Head of caudate nucleus (tissue), 42 donors: ENCODE results near the gene AGBL1.
"Not testable (repeated sequence)": the region's sequence is repeated elsewhere in the genome, so short reads cannot be mapped to it uniquely, and the experiment has no call there.

Source experiments
- DNase-seq, 42 donors: peaks; one replicate each; pipeline versions ENCODE4 v3.0.0 to v3.0.0-alpha.2; 2020 to 2021; ENCODE audit warnings: mixed read lengths in 7 of 42
- intact Hi-C: fragments of 100-400 bp; cut with DNase I; formaldehyde crosslinking; loops from one replicate; pipeline ENCODE4 v1.15.0; 2022

The AGBL1 gene

DNA sequence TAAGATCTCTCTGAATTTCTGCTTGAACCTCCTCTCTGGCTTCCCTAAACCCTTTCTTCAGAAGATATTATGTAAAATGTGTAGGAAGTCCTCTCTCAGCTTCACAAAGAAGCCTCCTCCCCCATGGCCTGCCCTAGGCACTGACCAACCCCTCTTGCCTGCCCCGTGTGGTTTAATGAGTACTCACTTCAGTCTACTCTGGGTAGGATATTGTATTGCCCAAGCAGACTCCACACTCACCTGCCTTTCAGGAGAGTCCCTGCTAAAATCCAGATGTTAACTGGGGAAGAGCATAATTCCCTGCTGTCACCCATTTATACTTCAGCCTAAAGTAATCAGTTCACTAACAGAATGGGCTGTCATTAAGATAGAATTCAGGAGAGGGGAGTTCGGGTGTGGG is 2.6 kb upstream of the AGBL1 start:
- intact Hi-C loops: no loop called here
- DNase-seq: no peak

DNA sequence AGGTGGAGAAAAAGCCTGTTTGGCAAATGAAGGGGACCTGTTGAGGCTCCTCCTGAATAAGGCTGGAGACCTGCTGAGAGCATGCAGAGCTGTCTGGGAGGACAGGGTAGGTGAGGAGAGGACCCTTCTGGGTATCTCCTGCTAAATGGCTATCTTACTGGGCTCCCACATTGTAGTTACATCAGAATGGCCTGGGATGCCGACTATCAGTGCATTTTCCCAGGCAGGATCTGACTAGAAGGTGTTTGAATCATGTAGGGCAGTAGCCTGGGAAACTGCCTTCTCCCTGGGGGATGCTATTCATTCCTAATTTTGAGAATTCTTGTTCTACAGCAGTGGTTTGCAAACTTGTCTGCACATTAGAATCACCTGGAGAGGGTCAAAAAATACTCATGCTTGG is 631 bp downstream of the AGBL1 start:
- intact Hi-C loops: no loop called here
- no peak for DNase-seq

DNA sequence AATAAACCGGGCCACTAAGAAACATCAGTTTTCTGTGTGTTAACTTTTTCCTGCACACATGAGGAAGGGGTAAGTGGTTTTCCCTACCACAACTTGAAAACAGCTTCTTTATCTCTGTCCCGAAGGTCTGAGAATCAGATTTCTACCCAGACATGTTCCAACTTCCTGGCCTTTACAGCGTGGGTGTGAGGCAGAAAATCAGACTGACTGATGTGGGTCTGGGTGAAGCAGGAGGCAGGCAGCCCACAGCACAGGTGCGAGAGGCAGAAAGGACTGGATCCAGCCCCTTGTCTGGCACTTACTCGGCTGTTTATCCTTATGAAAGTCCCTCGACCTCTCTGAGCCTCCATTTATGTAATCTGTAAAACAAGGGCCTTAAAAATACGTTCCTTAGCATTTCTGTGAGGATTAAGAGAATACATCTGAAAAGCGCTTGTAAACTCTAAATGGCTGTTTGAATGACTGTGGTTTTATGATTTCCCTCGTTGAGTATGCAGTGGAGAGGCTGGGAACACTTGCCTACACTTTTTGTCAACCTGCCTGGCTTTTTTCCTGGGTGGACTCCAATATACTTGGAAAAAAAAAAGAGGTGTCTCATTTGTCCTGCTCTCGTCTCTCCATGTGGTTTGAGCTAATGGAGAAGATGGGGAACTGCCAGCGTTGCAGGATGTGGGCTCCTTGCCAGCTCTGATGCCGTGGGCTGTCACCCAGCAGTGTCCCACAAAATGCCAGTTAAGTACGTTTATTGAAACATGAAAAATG is 3.1 kb downstream of the AGBL1 start:
- DNase-seq: peak in 11 of 42 donors; percentile 17 to 59 (median 31)
- intact Hi-C loops: no loop called here

DNA sequence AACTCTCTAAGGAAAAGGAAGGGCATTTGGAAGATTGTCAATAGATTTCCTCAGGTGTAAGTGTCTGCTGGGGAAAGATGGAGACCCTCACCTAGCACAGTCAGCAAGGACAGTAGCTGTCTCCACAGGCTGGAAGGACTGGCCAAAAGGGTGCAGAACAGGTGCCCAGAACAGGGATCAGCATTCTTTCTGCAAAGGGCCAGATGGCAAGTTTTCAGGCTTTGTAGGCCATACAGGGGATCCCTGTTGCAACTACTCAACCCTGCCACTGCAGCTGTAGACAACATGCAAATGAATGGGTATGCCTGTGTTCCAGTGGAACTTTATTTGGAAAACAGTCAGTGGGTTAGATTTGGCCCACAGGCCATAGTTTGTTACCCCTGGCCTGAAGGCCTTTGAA is 8.1 kb downstream of the AGBL1 start:
- intact Hi-C loops: no loop called here
- no peak for DNase-seq

DNA sequence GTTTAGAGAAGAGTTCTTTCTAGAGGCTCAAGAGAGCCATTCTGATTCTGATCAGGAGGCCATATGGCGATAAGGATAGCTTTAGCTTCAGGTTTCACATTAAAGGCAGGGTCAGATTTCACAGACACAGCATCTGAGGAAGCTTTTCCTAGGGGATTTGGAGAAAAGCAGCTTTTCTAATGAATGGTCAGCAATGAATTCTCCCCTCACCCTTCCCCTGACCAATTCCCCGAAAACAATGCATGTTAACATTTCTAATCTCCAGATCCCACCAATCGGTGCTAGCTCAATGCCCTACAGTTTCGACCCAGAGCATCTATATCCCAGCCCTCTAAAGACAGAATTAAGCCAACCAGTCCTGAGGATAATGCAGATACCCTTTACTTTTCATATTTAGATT is 9.8 kb downstream of the AGBL1 start:
- intact Hi-C loops: no loop called here

DNA sequence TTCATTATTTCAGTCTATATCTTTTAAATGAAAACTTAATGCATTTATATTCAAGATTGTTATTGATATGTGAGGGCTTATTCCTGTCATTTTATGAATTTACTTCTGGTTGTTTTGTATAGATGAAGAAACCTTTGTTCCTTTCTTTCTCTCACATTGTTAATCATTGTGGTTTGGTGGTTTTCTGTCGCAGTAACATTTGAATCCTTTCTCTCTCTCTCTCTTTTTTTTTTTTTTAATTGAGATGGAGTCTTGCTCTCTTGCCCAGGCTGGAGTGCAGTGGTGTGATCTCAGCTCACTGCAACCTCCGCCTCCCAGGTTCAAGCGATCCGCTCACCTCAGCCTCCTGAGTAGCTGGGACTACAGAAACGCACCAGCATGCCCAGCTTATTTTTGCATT is 22.1 kb downstream of the AGBL1 start:
- intact Hi-C loops: no loop called here
- DNase-seq: no peak

More for the DNA sequence above, 9.8 kb downstream of the AGBL1 start:
- DNase-seq: no peak

DNA sequence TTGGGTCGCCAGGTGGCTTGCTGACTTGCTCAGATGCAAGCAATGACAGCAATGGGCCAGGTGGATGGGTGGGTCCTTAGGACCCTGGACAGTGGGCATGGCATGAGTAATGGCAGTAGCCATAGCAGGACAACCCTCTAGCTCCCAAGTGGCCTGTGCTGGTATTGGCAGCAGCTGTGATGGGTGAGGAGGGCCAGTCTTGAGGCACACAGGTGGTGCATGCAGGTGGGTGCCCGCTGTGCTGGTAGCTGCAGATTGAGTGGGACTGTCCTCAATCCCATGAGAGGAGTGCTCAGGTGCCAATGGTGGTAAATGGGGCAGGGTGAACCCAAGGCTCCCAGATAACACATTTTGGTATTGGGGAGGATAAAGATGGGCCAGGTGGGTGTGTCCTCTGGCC is 24.2 kb downstream of the AGBL1 start:
- no peak for DNase-seq
- intact Hi-C loops: no loop called here

DNA sequence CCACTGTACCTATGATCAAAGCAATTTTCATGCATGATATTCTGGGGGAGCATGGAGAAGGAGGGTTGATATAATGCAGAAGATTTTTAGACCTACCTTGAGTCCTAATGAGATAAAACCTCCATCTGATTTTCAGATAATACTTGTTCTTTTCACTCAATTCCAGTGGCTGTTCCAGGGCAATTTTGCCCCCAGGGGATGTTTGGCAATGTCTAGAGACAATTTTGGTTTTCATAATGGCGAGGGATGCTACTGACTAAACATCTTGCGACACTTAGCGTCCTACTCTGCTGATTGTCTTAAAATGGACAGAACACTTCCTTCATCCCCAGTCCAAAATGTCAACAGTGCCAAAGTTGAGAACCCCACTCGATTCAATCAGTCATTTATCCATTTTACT is 26.6 kb downstream of the AGBL1 start:
- DNase-seq: no peak

DNA sequence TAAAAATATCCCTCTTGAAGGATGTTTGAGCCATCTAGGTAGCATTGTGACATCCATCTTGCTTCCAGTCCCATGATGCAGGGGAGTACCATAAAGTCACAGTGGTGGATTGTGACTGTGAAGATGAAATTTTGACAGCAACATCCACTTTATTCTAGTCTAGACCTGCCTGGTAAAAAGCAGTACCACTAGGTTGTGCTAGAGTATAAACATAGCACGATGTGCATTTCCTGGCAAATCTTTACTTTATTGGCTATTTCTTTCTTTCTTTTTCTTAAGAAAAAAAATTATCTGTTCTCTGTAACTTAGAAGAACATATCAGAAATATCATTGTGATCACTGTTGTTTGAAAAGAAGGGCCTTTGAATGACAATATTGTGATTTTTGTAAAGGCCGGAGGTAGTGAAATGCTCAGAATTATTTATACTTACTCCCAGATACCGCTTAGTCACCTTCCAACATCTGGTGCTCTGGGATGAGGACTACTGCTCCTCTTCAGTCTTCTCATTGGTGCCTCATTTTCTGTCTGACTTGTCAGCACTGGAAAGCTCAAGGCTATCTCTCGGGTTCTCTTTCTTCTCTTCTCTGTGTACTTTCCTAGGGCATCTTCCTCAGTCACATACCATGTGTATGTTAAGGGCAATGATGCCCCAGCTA is 35.6 kb downstream of the AGBL1 start:
- peak in 1 of 42 donors; percentile 5 for DNase-seq
- intact Hi-C loops: no loop called here

More for the DNA sequence above, 26.6 kb downstream of the AGBL1 start:
- intact Hi-C loops: no loop called here

DNA sequence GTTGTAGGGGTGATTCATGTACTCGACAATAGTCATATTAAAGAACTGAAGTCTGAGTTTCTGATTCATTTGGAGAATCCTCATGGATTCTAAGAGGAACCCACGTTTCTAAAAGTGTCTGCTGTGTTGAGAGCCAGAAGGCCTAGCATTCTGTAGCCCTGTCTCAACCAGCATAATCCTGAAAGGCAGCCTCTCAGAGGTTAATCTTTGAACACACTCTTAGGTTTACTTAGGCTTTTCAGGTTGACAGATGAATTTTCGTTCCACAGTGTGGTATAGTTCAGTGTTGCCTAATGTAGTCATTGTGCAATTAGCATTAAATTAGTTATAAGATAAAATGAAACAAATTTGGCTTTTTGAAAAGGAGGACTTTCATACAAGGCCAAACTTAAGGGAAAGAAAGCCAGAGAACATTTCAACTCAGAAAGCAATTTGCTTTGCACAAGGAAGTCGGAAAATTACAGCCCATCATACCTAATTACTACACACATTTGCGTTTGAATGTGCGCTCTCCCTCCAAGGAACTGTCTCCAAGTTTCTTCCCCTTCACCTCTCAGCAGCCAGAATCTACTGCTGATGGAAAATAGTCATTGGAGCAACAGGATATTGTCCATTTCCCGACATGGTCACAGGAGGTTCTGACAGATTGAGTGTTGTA is 42.0 kb downstream of the AGBL1 start:
- intact Hi-C loops: no loop called here

DNA sequence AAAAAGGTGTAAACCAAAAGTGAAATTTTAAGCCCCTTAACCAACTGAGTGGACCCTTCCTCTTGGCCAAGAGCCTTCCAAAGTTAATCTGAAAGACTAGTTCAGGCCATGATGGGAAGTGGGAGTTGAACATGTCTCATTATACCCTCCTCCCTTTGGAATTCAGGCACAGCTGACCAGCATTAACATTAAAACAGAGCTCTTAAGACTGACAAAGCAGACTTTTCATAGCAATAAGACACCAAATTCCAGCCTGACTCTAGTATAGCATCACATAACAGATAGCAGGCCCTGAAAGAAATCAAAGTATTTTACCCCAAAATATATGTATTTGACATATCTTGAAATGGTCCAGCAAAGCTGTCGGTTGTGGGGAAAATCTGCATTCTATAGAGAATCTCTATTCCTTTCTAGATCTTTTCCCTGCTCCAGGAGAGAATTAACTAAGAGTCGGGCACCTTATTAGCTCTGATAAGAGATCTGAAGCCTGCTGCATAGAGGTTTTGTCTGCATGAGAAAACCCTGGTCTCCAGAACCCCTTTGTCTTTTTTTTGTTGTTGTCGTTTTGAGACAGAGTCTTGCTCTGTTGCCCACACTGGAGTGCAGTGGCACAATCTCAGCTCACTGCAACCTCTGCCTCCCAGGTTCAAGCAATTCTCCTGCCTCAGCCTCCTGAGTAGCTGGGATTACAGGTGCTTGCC is 43.2 kb downstream of the AGBL1 start:
- intact Hi-C loops, DNase-seq: not testable (repeated sequence)

More for the DNA sequence above, 42.0 kb downstream of the AGBL1 start:
- DNase-seq: no peak

DNA sequence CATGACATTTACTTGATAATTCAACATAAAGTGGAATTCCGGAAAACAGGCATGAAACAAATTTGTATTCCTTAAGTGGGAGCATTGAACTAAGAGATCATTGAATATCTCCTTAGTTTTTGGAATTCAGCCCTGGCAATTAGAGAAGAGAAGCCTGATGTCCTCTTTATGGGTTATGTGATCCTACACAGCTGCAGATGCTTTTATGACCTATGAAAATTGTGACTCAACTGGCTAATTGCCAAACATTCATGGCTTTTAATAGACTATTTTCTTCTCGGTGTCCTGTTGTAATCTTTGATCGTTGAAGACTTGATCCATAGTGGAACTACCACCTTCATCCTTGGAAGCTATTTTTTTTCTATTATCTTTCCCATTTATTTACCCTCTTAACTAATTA is 46.1 kb downstream of the AGBL1 start:
- intact Hi-C loops: no loop called here

DNA sequence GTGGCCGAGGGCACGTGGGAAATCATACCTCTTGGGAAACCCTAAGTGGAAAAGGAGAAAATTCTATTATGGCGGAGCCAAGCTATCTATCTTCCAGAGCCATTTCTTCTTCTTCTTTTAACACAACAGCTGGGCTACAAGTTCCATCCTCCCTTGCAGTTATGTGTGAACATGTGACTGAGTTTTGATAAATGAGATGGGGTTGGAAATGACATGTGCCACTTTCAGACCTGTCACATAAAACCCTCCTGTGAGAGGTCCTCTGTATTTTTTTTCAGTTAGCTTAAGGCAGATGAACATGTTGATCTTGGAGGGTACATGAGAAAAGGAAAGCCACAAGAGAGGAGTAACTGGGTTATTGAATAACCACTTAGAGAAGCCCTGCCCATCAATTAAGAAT is 47.9 kb downstream of the AGBL1 start:
- DNase-seq: no peak
- intact Hi-C loops: no loop called here

More for the DNA sequence above, 46.1 kb downstream of the AGBL1 start:
- no peak for DNase-seq

DNA sequence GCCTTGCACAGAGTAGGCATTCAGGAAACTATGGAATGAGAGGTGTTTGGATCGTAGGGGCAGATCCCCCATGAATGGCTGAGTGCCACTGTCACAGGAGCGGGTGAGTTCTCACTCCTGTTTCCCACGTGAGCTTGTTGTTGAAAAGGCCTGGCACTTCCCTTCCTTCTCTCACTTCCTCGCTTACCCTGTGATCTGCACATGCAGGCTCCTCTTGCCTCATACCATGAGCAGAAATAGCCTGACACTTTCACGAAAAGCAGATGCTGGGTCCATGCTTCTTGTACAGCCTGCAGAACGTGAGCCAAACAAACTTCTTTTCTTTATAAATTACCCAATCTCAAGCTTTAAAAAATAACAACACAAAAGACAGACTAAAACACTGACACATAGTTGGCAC is 55.4 kb downstream of the AGBL1 start:
- intact Hi-C loops: no loop called here
- DNase-seq: peak in 5 of 42 donors; percentile 2 to 36 (median 14)

DNA sequence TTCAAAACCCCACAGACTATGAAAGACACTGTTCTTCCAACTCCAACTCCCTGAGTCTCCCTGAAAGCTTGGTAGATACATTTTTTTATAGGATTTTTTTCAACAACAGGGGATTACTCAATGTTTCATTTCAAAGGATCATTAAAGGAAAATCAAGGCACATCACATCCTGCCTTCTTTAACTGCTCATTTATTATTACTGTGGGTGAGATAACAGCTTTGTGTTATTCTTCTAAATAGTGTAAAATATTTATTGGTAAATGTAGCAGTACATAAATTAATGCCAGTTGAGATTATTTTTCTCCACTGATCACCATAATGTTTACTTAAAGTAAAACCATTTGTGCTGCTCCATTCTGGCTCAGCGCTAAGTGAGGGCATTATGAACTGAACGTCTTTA is 57.2 kb downstream of the AGBL1 start:
- no peak for DNase-seq
- intact Hi-C loops: no loop called here

DNA sequence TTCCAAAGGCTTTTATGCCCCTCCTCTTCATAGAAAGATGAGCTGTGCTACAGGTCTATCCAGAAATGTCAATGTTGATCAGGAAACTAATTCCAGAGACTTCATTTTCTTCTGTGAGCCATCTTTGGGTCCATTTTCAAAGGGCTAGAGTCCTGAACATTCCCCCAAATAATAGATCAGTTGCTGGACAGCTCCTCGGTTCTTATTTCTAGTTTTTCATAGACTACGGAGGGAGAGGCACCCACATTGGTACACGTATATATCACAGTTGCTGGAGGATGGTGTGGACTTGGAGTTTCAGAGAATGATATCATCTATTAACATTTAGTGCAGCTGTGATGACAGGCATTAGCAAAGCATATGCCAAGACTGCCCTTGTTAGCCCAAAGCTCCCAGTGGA is 59.1 kb downstream of the AGBL1 start:
- DNase-seq: no peak

DNA sequence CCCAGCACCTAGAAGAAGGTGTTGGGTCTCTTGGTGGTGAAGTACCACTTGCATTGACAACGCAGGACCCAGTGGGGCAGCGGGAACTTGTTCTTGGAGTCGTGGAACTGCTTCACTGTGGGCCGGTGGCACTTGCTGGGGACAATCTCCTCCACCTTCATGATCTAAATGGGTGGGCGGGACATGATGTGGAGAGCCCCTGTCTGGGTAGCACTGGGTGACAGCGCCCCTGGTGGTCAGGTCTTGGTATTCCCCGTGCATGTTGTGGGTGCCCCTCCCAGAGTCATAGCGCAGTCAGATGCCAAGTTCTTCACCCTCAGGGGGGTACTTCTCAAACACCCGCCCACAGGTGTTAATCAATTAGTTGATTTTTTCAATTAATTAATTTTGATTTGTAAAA is 60.2 kb downstream of the AGBL1 start:
- intact Hi-C loops: no loop called here
- DNase-seq: peak in 1 of 42 donors; percentile 42

More for the DNA sequence above, 59.1 kb downstream of the AGBL1 start:
- intact Hi-C loops: no loop called here

DNA sequence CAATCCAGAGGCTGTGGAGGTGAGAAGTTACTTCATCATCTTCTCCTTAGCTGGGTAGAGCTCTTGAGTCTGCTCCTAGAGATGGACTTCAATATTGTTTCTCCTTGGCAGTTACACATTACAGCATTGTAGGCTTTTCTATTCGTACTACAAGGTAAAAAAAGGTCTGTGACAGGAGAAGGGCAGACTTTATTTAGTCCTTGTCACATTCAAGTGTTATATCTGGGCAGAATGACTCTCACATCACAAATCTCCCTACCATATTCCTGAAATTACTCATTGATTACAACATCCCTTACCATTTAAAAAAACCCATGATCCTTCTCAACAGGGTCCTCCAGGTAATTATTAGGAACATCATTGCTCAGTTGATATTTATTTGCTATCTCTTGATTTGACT is 75.0 kb downstream of the AGBL1 start:
- intact Hi-C loops: no loop called here
- no peak for DNase-seq

DNA sequence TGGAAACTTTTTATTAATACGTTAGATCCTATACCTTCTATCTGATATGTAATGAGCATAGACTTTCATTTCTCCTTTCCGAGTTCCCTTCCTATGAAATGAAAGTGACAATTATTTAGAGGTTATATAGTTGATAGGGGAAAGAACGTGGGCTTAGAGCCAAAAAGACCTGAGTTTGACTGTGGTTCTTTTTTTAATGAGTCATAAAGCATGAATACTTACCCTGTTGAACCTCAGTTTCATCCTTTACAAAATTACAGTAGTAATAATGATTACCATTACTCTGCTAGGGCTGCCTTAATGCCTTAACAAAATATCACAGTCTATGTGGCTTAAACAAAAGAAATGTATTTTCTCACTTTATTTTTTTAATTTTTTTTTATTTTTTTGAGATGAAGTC is 75.9 kb downstream of the AGBL1 start:
- no peak for DNase-seq
- intact Hi-C loops: no loop called here
